Measurements from ENCODE around the gene ALDH16A1. TPM values are rescaled to one million over a fixed set of nuclear protein-coding genes. Genes with fewer than 3 reads are reported as not detected.

The ALDH16A1 gene
- total RNA-seq, 1 experiment from 2014 or later: 40.9 TPM

- H3K4me1 ChIP-seq (replicated peaks; ENCODE audit: insufficient read depth): no peaks in the 10 kb centered on the region
- 0 out of 2 replicates have a peak, but pooled peaks cover 3% of the 10 kb centered on the region for H3K27me3 ChIP-seq (ENCODE audit: insufficient read depth, low read depth)
- H3K9me3 ChIP-seq (ENCODE audit: insufficient read depth, low read depth): no peaks in the 10 kb centered on the region
- DNase-seq: no peak
- CTCF ChIA-PET: no interaction called here
- H2AFZ ChIP-seq: no peak overlapping the region
- no peaks in the 10 kb centered on the region for H4K20me1 ChIP-seq (ENCODE audit: insufficient read depth)
- H3K79me2 ChIP-seq (ENCODE audit: low read depth): no peaks in the 10 kb centered on the region
- H3F3A ChIP-seq (ENCODE audit: insufficient read depth, low read depth): 0 out of 2 replicates have a peak, but pooled peaks cover 7% of the 10 kb centered on the region
- H3K27ac ChIP-seq: no peak overlapping the region
- H3K4me2 ChIP-seq: no peak overlapping the region
- TF ChIP-seq CTCF (conservative IDR thresholded peaks at IDR 0.05): no peak
- TF ChIP-seq EZH2 (IDR thresholded peaks at IDR 0.05; ENCODE audit: low read depth): no peak
- no TSS peak for BruUV-seq (replicated peaks)
- no peak overlapping the region for H3K4me3 ChIP-seq
- no peaks in the 10 kb centered on the region for H3K9me2 ChIP-seq (ENCODE audit: insufficient read depth)
- POLR2A ChIA-PET (ENCODE audit: unreplicated experiment): interaction anchor here (0.5 kb wide), 1 partner anchor 1301 kb away, joined by 4 read pairs; no protein-coding TSS in a partner anchor
- intact Hi-C loops (cut with micrococcal nuclease; ENCODE audit: unreplicated experiment): loop anchor here (2.0 kb wide), 1 partner anchor 39 kb away; no protein-coding TSS in a partner anchor
- no peaks in the 10 kb centered on the region for H3K36me3 ChIP-seq (ENCODE audit: low read depth)
Measured at GRCh38 chr19:49507803-49508494, 54.9 kb downstream of the ALDH16A1 start.

- no peaks in the 10 kb centered on the region for H3K79me2 ChIP-seq (ENCODE audit: low read depth)
- no peaks in the 10 kb centered on the region for H3K4me1 ChIP-seq (replicated peaks; ENCODE audit: insufficient read depth)
- no peaks in the 10 kb centered on the region for H3K36me3 ChIP-seq (ENCODE audit: low read depth)
- ChIA-PET CTCF (interaction anchor here (0.6 kb wide), 1 partner anchor 38 kb away, joined by 3 read pairs; no protein-coding TSS in a partner anchor), POLR2A (ENCODE audit: unreplicated experiment) (no interaction called here)
- no peak overlapping the region for H3K4me3 ChIP-seq
- no TSS peak for BruUV-seq (replicated peaks)
- TF ChIP-seq EZH2 (IDR thresholded peaks at IDR 0.05; ENCODE audit: low read depth) (no peak), CTCF (conservative IDR thresholded peaks at IDR 0.05) (no peak)
- H4K20me1 ChIP-seq (ENCODE audit: insufficient read depth): no peaks in the 10 kb centered on the region
- no peaks in the 10 kb centered on the region for H3F3A ChIP-seq (ENCODE audit: insufficient read depth, low read depth)
- no peak overlapping the region for H2AFZ ChIP-seq
- H3K27me3 ChIP-seq (ENCODE audit: insufficient read depth, low read depth): peaks cover 10% of the 10 kb centered on the region; the same call in 1 of the 2 replicates
- H3K9me2 ChIP-seq (ENCODE audit: insufficient read depth): no peaks in the 10 kb centered on the region
- DNase-seq: no peak
- no peak overlapping the region for H3K4me2 ChIP-seq
- intact Hi-C loops (cut with micrococcal nuclease; ENCODE audit: unreplicated experiment): no loop called here
- no peaks in the 10 kb centered on the region for H3K9me3 ChIP-seq (ENCODE audit: insufficient read depth, low read depth)
- H3K27ac ChIP-seq: no peak overlapping the region
Measured at GRCh38 chr19:49512970-49513745, 60.1 kb downstream of the ALDH16A1 start.

GRCh38 chr19:49513746-49514118, 60.7 kb downstream of the ALDH16A1 start:
- BruUV-seq (replicated peaks): no TSS peak

More at GRCh38 chr19:49513746-49514118, 60.7 kb downstream of the ALDH16A1 start:
- no peaks in the 10 kb centered on the region for H3F3A ChIP-seq (ENCODE audit: insufficient read depth, low read depth)
- no peaks in the 10 kb centered on the region for H3K4me1 ChIP-seq (replicated peaks; ENCODE audit: insufficient read depth)
- no peaks in the 10 kb centered on the region for H3K9me3 ChIP-seq (ENCODE audit: insufficient read depth, low read depth)
- TF ChIP-seq EZH2 (IDR thresholded peaks at IDR 0.05; ENCODE audit: low read depth): no peak
- no peaks in the 10 kb centered on the region for H3K9me2 ChIP-seq (ENCODE audit: insufficient read depth)
- no peaks in the 10 kb centered on the region for H3K79me2 ChIP-seq (ENCODE audit: low read depth)
- CTCF ChIA-PET: interaction anchor here (0.6 kb wide), 1 partner anchor 37 kb away, joined by 3 read pairs; no protein-coding TSS in a partner anchor
- peak in 1 of 2 experiments; percentile 8 for DNase-seq
- POLR2A ChIA-PET (ENCODE audit: unreplicated experiment): no interaction called here
- no peaks in the 10 kb centered on the region for H4K20me1 ChIP-seq (ENCODE audit: insufficient read depth)
- intact Hi-C loops (cut with micrococcal nuclease; ENCODE audit: unreplicated experiment): no loop called here
- H3K36me3 ChIP-seq (ENCODE audit: low read depth): no peaks in the 10 kb centered on the region
- H3K27me3 ChIP-seq (ENCODE audit: insufficient read depth, low read depth): peaks cover 10% of the 10 kb centered on the region; the same call in 1 of the 2 replicates
- no peak overlapping the region for H2AFZ ChIP-seq
- H3K4me2 ChIP-seq: no peak overlapping the region
- H3K27ac ChIP-seq: no peak overlapping the region
- H3K4me3 ChIP-seq: no peak overlapping the region
